ENCODE data around the gene TGFB2.

- TF ChIP-seq CTCF (IDR thresholded peaks at IDR 0.05 in 8 of 11, conservative IDR thresholded peaks at IDR 0.05 in 3 of 11) = no peak
- TF ChIP-seq POLR2A (IDR thresholded peaks at IDR 0.05) = no peak
- TF ChIP-seq POLR2AphosphoS5 (IDR thresholded peaks at IDR 0.05) = no peak
Observed at GRCh38 chr1:218357893-218358232, 12.7 kb downstream of the TGFB2 start.
